ENCODE results near the gene NAALADL2.
A peak's percentile ranks its signal among the peaks of the same experiment; 100 is the strongest.

The NAALADL2 gene

GRCh38 chr3:174931473-174932353, 72.6 kb downstream of the NAALADL2 start:
- H3K4ac ChIP-seq (ENCODE audit: low read depth, low read length) = no peak overlapping the region
- H4K91ac ChIP-seq (ENCODE audit: low read depth, low read length) = no peak overlapping the region
- no CpG with 5 or more reads among the region's 2 CpGs for WGBS (ENCODE audit: extremely low coverage, insufficient coverage, insufficient read length)
- no peaks in the 10 kb centered on the region for H3K79me2 ChIP-seq (ENCODE audit: control insufficient read depth, insufficient read depth, low read length, poor library complexity)
- H3K18ac ChIP-seq (ENCODE audit: low read length) = no peak overlapping the region
- H2BK120ac ChIP-seq (ENCODE audit: insufficient read depth, low read length, poor library complexity) = no peak overlapping the region
- H3K27me3 ChIP-seq (ENCODE audit: insufficient read depth, low read length) = no peaks in the 10 kb centered on the region
- H3K4me2 ChIP-seq (ENCODE audit: low read length) = no peak overlapping the region
- no peaks in the 10 kb centered on the region for H3K36me3 ChIP-seq (ENCODE audit: control insufficient read depth in 1 of 2, insufficient read depth in 2 of 2, low read length in 2 of 2)
- H2AK5ac ChIP-seq (ENCODE audit: low read length) = no peak overlapping the region
- no peak overlapping the region for H3K9ac ChIP-seq (ENCODE audit: low read length)
- H2BK12ac ChIP-seq (ENCODE audit: low read length) = no peak overlapping the region
- peak; percentile 10 to 89 for DNase-seq
- H2AFZ ChIP-seq (ENCODE audit: insufficient read depth, low read length, poor library complexity) = no peak overlapping the region
- H2BK5ac ChIP-seq (ENCODE audit: low read depth, low read length, poor library complexity) = no peak overlapping the region
- H3K79me1 ChIP-seq (ENCODE audit: low read length) = no peaks in the 10 kb centered on the region
- H3K4me3 ChIP-seq (ENCODE audit: low read depth, low read length) = no peak overlapping the region
- H4K8ac ChIP-seq (ENCODE audit: low read depth, low read length) = no peak overlapping the region
- H4K12ac ChIP-seq (ENCODE audit: low read depth, low read length) = no peak overlapping the region
- no peak overlapping the region for H3K23ac ChIP-seq (ENCODE audit: low read length)
- no peak overlapping the region for H3K14ac ChIP-seq (ENCODE audit: low read length)
- H3K4me1 ChIP-seq (ENCODE audit: control insufficient read depth in 1 of 2, insufficient read depth in 2 of 2, low read length in 2 of 2) = no peaks in the 10 kb centered on the region
- no peaks in the 10 kb centered on the region for H3K9me3 ChIP-seq (ENCODE audit: insufficient read depth, low read depth, low read length)
- no peak overlapping the region for H3K27ac ChIP-seq (ENCODE audit: low read depth, low read length)

- Histone ChIP-seq H3K4me2 (ENCODE audit: low read length) (no peak overlapping the region), H3K18ac (ENCODE audit: low read length) (no peak overlapping the region), H3K79me1 (ENCODE audit: low read length) (no peaks in the 10 kb centered on the region), H2AFZ (ENCODE audit: insufficient read depth, low read length, poor library complexity) (no peak overlapping the region), H3K23ac (ENCODE audit: low read length) (no peak overlapping the region), H2AK5ac (ENCODE audit: low read length) (no peak overlapping the region), H2BK120ac (ENCODE audit: insufficient read depth, low read length, poor library complexity) (no peak overlapping the region), H2BK5ac (ENCODE audit: low read depth, low read length, poor library complexity) (no peak overlapping the region), H3K36me3 (ENCODE audit: control insufficient read depth in 1 of 2, insufficient read depth in 2 of 2, low read length in 2 of 2) (no peaks in the 10 kb centered on the region), H3K27ac (ENCODE audit: low read depth, low read length) (no peak overlapping the region), H3K4me1 (ENCODE audit: control insufficient read depth in 1 of 2, insufficient read depth in 2 of 2, low read length in 2 of 2) (no peaks in the 10 kb centered on the region), H3K14ac (ENCODE audit: low read length) (no peak overlapping the region), H4K8ac (ENCODE audit: low read depth, low read length) (no peak overlapping the region), H3K4ac (ENCODE audit: low read depth, low read length) (no peak overlapping the region), H4K91ac (ENCODE audit: low read depth, low read length) (no peak overlapping the region), H3K9me3 (ENCODE audit: insufficient read depth, low read depth, low read length) (no peaks in the 10 kb centered on the region), H3K27me3 (ENCODE audit: insufficient read depth, low read length) (no peaks in the 10 kb centered on the region), H3K79me2 (ENCODE audit: control insufficient read depth, insufficient read depth, low read length, poor library complexity) (no peaks in the 10 kb centered on the region), H3K4me3 (ENCODE audit: low read depth, low read length) (no peak overlapping the region), H3K9ac (ENCODE audit: low read length) (no peak overlapping the region), H2BK12ac (ENCODE audit: low read length) (no peak overlapping the region), H4K12ac (ENCODE audit: low read depth, low read length) (no peak overlapping the region)
- no peak for DNase-seq
- WGBS (ENCODE audit: extremely low coverage, insufficient coverage, insufficient read length) = no CpG with 5 or more reads among the region's 4 CpGs
Observed at GRCh38 chr3:174936590-174936989, 77.5 kb downstream of the NAALADL2 start.

- H3K4me3 ChIP-seq (ENCODE audit: low read depth, low read length) = no peak overlapping the region
- H3K79me2 ChIP-seq (ENCODE audit: control insufficient read depth, insufficient read depth, low read length, poor library complexity) = no peaks in the 10 kb centered on the region
- H3K36me3 ChIP-seq (ENCODE audit: control insufficient read depth in 1 of 2, insufficient read depth in 2 of 2, low read length in 2 of 2) = no peaks in the 10 kb centered on the region
- no peak overlapping the region for H4K12ac ChIP-seq (ENCODE audit: low read depth, low read length)
- no peak overlapping the region for H3K27ac ChIP-seq (ENCODE audit: low read depth, low read length)
- H3K27me3 ChIP-seq (ENCODE audit: insufficient read depth, low read length) = no peaks in the 10 kb centered on the region
- H2AK5ac ChIP-seq (ENCODE audit: low read length) = no peak overlapping the region
- no peak overlapping the region for H3K18ac ChIP-seq (ENCODE audit: low read length)
- H3K79me1 ChIP-seq (ENCODE audit: low read length) = no peaks in the 10 kb centered on the region
- H3K14ac ChIP-seq (ENCODE audit: low read length) = no peak overlapping the region
- H3K4me1 ChIP-seq (ENCODE audit: control insufficient read depth in 1 of 2, insufficient read depth in 2 of 2, low read length in 2 of 2) = no peaks in the 10 kb centered on the region
- no peaks in the 10 kb centered on the region for H3K9me3 ChIP-seq (ENCODE audit: insufficient read depth, low read depth, low read length)
- no peak overlapping the region for H3K9ac ChIP-seq (ENCODE audit: low read length)
- no peak overlapping the region for H2BK12ac ChIP-seq (ENCODE audit: low read length)
- no peak overlapping the region for H3K4ac ChIP-seq (ENCODE audit: low read depth, low read length)
- H3K23ac ChIP-seq (ENCODE audit: low read length) = no peak overlapping the region
- no peak overlapping the region for H2BK120ac ChIP-seq (ENCODE audit: insufficient read depth, low read length, poor library complexity)
- no peak overlapping the region for H4K91ac ChIP-seq (ENCODE audit: low read depth, low read length)
- H2BK5ac ChIP-seq (ENCODE audit: low read depth, low read length, poor library complexity) = no peak overlapping the region
- no peak overlapping the region for H4K8ac ChIP-seq (ENCODE audit: low read depth, low read length)
- DNase-seq = peak; percentile 6 to 75
- no peak overlapping the region for H3K4me2 ChIP-seq (ENCODE audit: low read length)
- no peak overlapping the region for H2AFZ ChIP-seq (ENCODE audit: insufficient read depth, low read length, poor library complexity)
Observed at GRCh38 chr3:174937478-174937877, 78.3 kb downstream of the NAALADL2 start.

- Histone ChIP-seq H2AK5ac (ENCODE audit: low read length) (no peak overlapping the region), H3K18ac (ENCODE audit: low read length) (no peak overlapping the region), H3K36me3 (ENCODE audit: control insufficient read depth in 1 of 2, insufficient read depth in 2 of 2, low read length in 2 of 2) (no peaks in the 10 kb centered on the region), H3K14ac (ENCODE audit: low read length) (no peak overlapping the region), H4K8ac (ENCODE audit: low read depth, low read length) (no peak overlapping the region), H4K91ac (ENCODE audit: low read depth, low read length) (no peak overlapping the region), H3K4me1 (ENCODE audit: control insufficient read depth in 1 of 2, insufficient read depth in 2 of 2, low read length in 2 of 2) (no peaks in the 10 kb centered on the region), H2BK12ac (ENCODE audit: low read length) (no peak overlapping the region), H3K4me3 (ENCODE audit: low read depth, low read length) (no peak overlapping the region), H3K79me1 (ENCODE audit: low read length) (no peaks in the 10 kb centered on the region), H2BK5ac (ENCODE audit: low read depth, low read length, poor library complexity) (no peak overlapping the region), H3K9ac (ENCODE audit: low read length) (no peak overlapping the region), H3K27me3 (ENCODE audit: insufficient read depth, low read length) (no peaks in the 10 kb centered on the region), H2BK120ac (ENCODE audit: insufficient read depth, low read length, poor library complexity) (no peak overlapping the region), H3K79me2 (ENCODE audit: control insufficient read depth, insufficient read depth, low read length, poor library complexity) (no peaks in the 10 kb centered on the region), H3K4me2 (ENCODE audit: low read length) (no peak overlapping the region), H4K12ac (ENCODE audit: low read depth, low read length) (no peak overlapping the region), H2AFZ (ENCODE audit: insufficient read depth, low read length, poor library complexity) (no peak overlapping the region), H3K4ac (ENCODE audit: low read depth, low read length) (no peak overlapping the region), H3K27ac (ENCODE audit: low read depth, low read length) (no peak overlapping the region), H3K23ac (ENCODE audit: low read length) (no peak overlapping the region), H3K9me3 (ENCODE audit: insufficient read depth, low read depth, low read length) (no peaks in the 10 kb centered on the region)
- no CpG with 5 or more reads among the region's 4 CpGs for WGBS (ENCODE audit: extremely low coverage, insufficient coverage, insufficient read length)
- DNase-seq = no peak
Observed at GRCh38 chr3:174938102-174938501, 79.0 kb downstream of the NAALADL2 start.

Measured in trophoblast cell (in vitro differentiated cells and primary cell).